Right lobe of liver (tissue), 6 donors: ENCODE results near the gene RABGAP1. TPM values are rescaled to one million over a fixed set of nuclear protein-coding genes. Genes with fewer than 3 reads are reported as not detected.

Experiments
- ATAC-seq, 4 donors: fragments of 200-7000 bp; cut with Tn5 transposase; one replicate each; pipeline ENCODE4 v1.9.1; 2020; ENCODE audit warnings: mild to moderate bottlenecking in 4 of 4, moderate library complexity in 4 of 4
- DNase-seq, 3 donors: peaks; one replicate each; pipeline ENCODE4 v3.0.0-alpha.2; 2020
- H3K27ac ChIP-seq, 3 donors: fragments of 200-600 bp; one replicate each; pipeline ENCODE4 v1.8.0; 2022
- H3K27me3 ChIP-seq, 2 donors: fragments of 200-600 bp; one replicate each; pipeline ENCODE4 v1.8.0; 2022
- H3K36me3 ChIP-seq, 4 donors: fragments of 200-600 bp; sonication (generic) in 1 of 4; one replicate each; pipeline versions ENCODE4 v1.5.1 to v1.8.0; 2017 to 2022; ENCODE audit warnings: control low read depth in 1 of 4
- H3K4me1 ChIP-seq, 4 donors: fragments of 200-600 bp; sonication (generic) in 1 of 4; one replicate each; pipeline versions ENCODE4 v1.5.1 to v1.8.0; 2017 to 2022; ENCODE audit warnings: control low read depth in 1 of 4
- H3K4me3 ChIP-seq, 3 donors: fragments of 200-600 bp; one replicate each; pipeline ENCODE4 v1.8.0; 2022
- H3K9me3 ChIP-seq, 4 donors: fragments of 200-600 bp; sonication (generic) in 1 of 4; one replicate each; pipeline versions ENCODE4 v1.5.1 to v1.8.0; 2017 to 2022; ENCODE audit warnings: control low read depth in 1 of 4
- CTCF ChIP-seq, 4 donors: fragments of 200-600 bp in 3 of 4; fragments of 450-650 bp in 1 of 4; IDR thresholded peaks; one replicate each; pipeline versions ENCODE4 v1.5.1 to v1.8.0; 2016 to 2022; ENCODE audit warnings: antibody characterized with exemption in 4 of 4, mild to moderate bottlenecking in 2 of 4
- POLR2A ChIP-seq: fragments of 450-650 bp; IDR thresholded peaks from one replicate; pipeline ENCODE4 v1.6.1; 2017; ENCODE audit warnings: antibody characterized with exemption, mild to moderate bottlenecking
- WGBS: methylation state at CpG from one replicate; pipeline ENCODE4 v1.1.6; 2018; ENCODE audit warnings: low coverage, low lambda C conversion rate; ENCODE audit not compliant: insufficient coverage; ENCODE audit errors: missing lambda C conversion rate; 5-methylcytosine and 5-hydroxymethylcytosine counted together
- intact Hi-C, 2 donors: fragments of 100-400 bp; cut with DNase I; formaldehyde crosslinking; loops; one replicate each; pipeline versions ENCODE4 v1.11.2 to v1.14.1; 2022
- total RNA-seq, 6 experiments: library from RNA; depleted of rRNA in 2 of 6; stranded (reverse); fragments of >200 nt in 2 of 6; fragmentation: NEBNext Ultra II Directional in 3 of 6; extraction: Animal tissue kit (Norgen Biotek cat#: 25700) in 3 of 6; gene quantifications; one replicate each; pipeline versions ENCODE4 v1.1.0 to v1.2.4, GENCODE V29; 2016 to 2023
- donor health status: DM: no; HTN: yes; CAD: no.
- donor health status: DM: no; HTN: no; CAD: no.
- donor health status: DM: no; HTN: no; CAD: no.
- donor health status: DM: no; HTN: yes; CAD: no.
- donor health status: DM: no; HTN: yes; CAD: no.

The RABGAP1 gene
- total RNA-seq, 6 experiments from 2014 or later: 11.4 to 15.4 (median 13.5) TPM

- H3K27ac ChIP-seq: no peak overlapping the region
- intact Hi-C loops: no loop called here
- H3K4me1 ChIP-seq: no peaks in the 10 kb centered on the region
- 43% methylated on average over 2 of the region's 2 CpGs for WGBS
- no peak overlapping the region for H3K4me3 ChIP-seq
- no peaks in the 10 kb centered on the region for H3K9me3 ChIP-seq
- no peaks in the 10 kb centered on the region for H3K36me3 ChIP-seq
- DNase-seq: no peak
- no peaks in the 10 kb centered on the region for H3K27me3 ChIP-seq
- TF ChIP-seq CTCF (IDR thresholded peaks at IDR 0.05) (no peak), POLR2A (no peak)
- ATAC-seq: no peak
Measured at GRCh38 chr9:122978601-122979000, 37.8 kb downstream of the RABGAP1 start.

- intact Hi-C loops: no loop called here
- Histone ChIP-seq H3K27me3 (no peaks in the 10 kb centered on the region), H3K9me3 (no peaks in the 10 kb centered on the region), H3K36me3 (peaks cover 0 to 32% (median 4%) of the 10 kb centered on the region in 4 donors), H3K4me1 (no peaks in the 10 kb centered on the region), H3K27ac (no peak overlapping the region), H3K4me3 (no peak overlapping the region)
- 85% methylated on average over 5 of the region's 5 CpGs for WGBS
- ATAC-seq (no peak), DNase-seq (no peak)
- no peak for TF ChIP-seq CTCF (IDR thresholded peaks at IDR 0.05)
- no peak for TF ChIP-seq POLR2A
Measured at GRCh38 chr9:122986010-122986409, 45.2 kb downstream of the RABGAP1 start.

GRCh38 chr9:122988141-122988540 is 47.3 kb downstream of the RABGAP1 start:
- intact Hi-C loops: no loop called here
- H3K4me3 ChIP-seq: no peak overlapping the region
- H3K27ac ChIP-seq: no peak overlapping the region
- no peaks in the 10 kb centered on the region for H3K27me3 ChIP-seq
- TF ChIP-seq POLR2A (no peak), CTCF (IDR thresholded peaks at IDR 0.05) (no peak)
- 91% methylated on average over 2 of the region's 2 CpGs for WGBS
- no peaks in the 10 kb centered on the region for H3K9me3 ChIP-seq
- ATAC-seq (no peak), DNase-seq (no peak)
- peaks cover 0 to 32% (median 4%) of the 10 kb centered on the region in 4 donors for H3K36me3 ChIP-seq
- H3K4me1 ChIP-seq: no peaks in the 10 kb centered on the region

- H3K36me3 ChIP-seq: peaks cover 0 to 32% (median 4%) of the 10 kb centered on the region in 4 donors
- ATAC-seq: no peak
- no peak for DNase-seq
- no peak overlapping the region for H3K27ac ChIP-seq
- H3K27me3 ChIP-seq: no peaks in the 10 kb centered on the region
- H3K4me1 ChIP-seq: no peaks in the 10 kb centered on the region
- TF ChIP-seq POLR2A: no peak
- TF ChIP-seq CTCF (IDR thresholded peaks at IDR 0.05): no peak
- no peaks in the 10 kb centered on the region for H3K9me3 ChIP-seq
- WGBS: 70% methylated on average over 8 of the region's 8 CpGs
- intact Hi-C loops: no loop called here
- no peak overlapping the region for H3K4me3 ChIP-seq
Measured at GRCh38 chr9:122988920-122989621, 48.3 kb downstream of the RABGAP1 start.
